ENCODE results near the gene OPN1SW.

OPN1SW gene

GRCh38 chr7:128731184-128731583 lies 44.4 kb downstream of the OPN1SW start:
- no peak for DNase-seq

GRCh38 chr7:128729494-128729893 lies 46.1 kb downstream of the OPN1SW start:
- no peak for DNase-seq

- DNase-seq, result no peak
These were observed 47.0 kb downstream of the OPN1SW start for GRCh38 chr7:128728598-128728997.

GRCh38 chr7:128727239-128727638 lies 48.4 kb downstream of the OPN1SW start:
- no peak for DNase-seq

GRCh38 chr7:128726737-128727072 lies 48.9 kb downstream of the OPN1SW start:
- DNase-seq, result no peak

GRCh38 chr7:128726059-128726736 lies 49.4 kb downstream of the OPN1SW start:
- no peak for DNase-seq

DNA sequence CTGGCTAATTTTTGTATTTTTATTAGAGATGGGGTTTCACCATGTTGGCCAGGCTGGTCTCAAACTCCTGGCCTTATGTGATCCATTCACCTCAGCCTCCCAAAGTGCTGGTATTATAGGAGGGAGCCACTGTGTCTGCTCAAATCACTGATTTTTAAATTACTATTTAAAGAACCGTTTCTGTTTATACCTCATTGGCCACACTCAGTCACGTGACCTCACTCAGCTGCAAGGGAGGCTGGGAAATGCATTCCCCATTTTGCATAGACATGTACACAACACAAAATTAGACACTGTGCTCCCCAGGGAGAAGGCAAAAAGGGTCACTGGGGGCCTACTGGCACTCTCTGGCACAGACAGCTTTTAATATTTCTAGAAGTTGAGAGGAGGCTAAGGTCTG lies 50.1 kb downstream of the OPN1SW start:
- no peak for DNase-seq

GRCh38 chr7:128724743-128725142 lies 50.9 kb downstream of the OPN1SW start:
- DNase-seq, result no peak
